GM12801 (cell line): ENCODE data around the gene C12orf57.

Source experiments
- CTCF ChIP-seq: IDR thresholded peaks from one replicate; pipeline ENCODE4 v1.5.1; 2011; ENCODE audit warnings: control low read depth; ENCODE audit not compliant: insufficient read length; ENCODE audit errors: extremely low read depth

The C12orf57 gene

DNA sequence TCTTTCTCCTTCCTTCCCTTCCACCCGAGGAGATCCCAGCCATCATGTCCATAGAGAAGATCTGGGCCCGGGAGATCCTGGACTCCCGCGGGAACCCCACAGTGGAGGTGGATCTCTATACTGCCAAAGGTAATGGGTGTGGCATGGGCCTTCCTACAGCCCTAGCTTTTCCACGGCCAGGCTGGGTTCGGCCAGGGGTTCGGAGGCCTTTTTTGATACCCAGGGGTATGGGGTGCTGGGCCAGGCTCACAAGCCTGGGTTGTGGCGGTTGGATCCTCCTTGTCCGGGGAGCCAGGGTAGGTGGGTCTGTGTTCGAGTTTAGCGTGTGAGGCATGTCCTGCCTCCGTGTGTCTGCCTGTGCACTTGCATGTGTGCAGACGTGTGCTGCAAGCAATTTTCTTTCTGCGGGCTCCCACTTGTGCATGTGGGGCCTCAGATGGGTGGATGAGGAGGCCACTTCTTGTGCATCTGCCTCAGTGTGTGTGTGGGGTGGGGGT lies 28.0 kb upstream of the C12orf57 start:
- no peak for TF ChIP-seq CTCF

DNA sequence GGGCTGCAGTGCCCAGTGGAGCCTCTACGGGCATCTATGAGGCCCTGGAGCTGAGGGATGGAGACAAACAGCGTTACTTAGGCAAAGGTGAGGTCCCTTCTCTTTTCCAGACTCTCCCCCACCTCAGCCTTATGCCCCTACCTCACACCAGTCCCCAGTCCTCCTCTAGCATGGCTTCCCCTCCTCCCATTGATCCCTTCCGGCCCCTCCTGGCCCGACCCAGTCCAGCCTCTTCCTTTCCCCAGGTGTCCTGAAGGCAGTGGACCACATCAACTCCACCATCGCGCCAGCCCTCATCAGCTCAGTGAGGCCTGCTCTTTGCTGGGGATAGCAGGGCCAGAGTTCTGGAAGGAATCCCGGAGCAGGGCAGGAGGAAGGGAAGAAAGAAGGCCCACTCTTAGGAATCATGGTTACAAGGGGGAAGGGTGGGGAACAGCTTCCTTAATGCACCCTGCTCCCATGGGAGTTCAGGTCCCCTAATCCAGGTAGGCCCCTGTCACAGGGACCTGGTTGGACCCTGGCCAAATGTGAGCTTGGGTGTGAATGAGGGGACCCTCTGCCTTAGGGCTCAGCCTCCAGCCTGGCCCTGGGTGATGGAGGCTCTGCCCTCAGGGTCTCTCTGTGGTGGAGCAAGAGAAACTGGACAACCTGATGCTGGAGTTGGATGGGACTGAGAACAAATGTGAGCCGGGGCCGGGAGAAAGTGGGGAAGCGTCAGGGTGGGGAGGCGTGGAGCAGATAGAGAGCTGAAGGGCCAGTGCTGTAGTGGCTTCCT lies 27.2 kb upstream of the C12orf57 start:
- TF ChIP-seq CTCF, result no peak

DNA sequence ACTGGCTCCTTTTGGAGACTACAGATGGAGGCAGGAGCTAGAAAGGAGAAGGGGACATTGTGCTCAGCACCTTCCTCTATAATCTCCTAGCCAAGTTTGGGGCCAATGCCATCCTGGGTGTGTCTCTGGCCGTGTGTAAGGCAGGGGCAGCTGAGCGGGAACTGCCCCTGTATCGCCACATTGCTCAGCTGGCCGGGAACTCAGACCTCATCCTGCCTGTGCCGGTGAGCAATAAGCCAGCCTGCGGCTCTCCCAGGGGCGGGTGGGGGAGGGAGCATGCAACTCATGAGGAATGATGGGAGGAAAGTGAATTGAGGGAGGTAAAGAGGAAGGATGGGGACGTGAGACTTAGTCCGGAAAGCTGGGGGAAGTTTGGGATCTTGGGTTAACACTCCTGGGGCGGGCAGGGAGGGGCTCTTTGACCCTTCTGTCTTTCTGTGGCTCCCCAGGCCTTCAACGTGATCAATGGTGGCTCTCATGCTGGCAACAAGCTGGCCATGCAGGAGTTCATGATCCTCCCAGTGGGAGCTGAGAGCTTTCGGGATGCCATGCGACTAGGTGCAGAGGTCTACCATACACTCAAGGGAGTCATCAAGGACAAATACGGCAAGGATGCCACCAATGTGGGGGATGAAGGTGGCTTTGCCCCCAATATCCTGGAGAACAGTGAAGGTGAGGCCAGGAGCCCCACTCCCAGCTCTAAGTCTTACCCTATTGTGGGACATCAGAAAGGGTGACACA lies 26.2 kb upstream of the C12orf57 start:
- no peak for TF ChIP-seq CTCF

GRCh38 chr12:6919588-6919987 lies 24.2 kb upstream of the C12orf57 start:
- TF ChIP-seq CTCF, result no peak

GRCh38 chr12:6921539-6921938 lies 22.3 kb upstream of the C12orf57 start:
- TF ChIP-seq CTCF, result no peak

GRCh38 chr12:6921996-6922946 lies 21.6 kb upstream of the C12orf57 start:
- TF ChIP-seq CTCF, result no peak
